Hepatocyte (in vitro differentiated cells): ENCODE results near the gene MAP4K3. TPM values are rescaled to one million over a fixed set of nuclear protein-coding genes. Genes with fewer than 3 reads are reported as not detected.

ENCODE experiments used
- DNase-seq: peaks from one replicate; pipeline ENCODE4 v3.0.0-alpha.2; 2016; ENCODE audit warnings: low spot score
- H2AFZ ChIP-seq: fragments of 200-600 bp; sonication (generic); 2 replicates; pipeline ENCODE4 v1.6.0; 2016; ENCODE audit warnings: antibody characterized with exemption, mild to moderate bottlenecking
- H3K27ac ChIP-seq: fragments of 200-600 bp; sonication (generic); 2 replicates; pipeline ENCODE4 v1.5.1; 2016; ENCODE audit warnings: mild to moderate bottlenecking
- H3K27me3 ChIP-seq: fragments of 200-600 bp; sonication (generic); 2 replicates; pipeline ENCODE4 v1.6.1; 2016
- H3K36me3 ChIP-seq: fragments of 200-600 bp; sonication (generic); replicated peaks from 2 replicates; pipeline ENCODE4 v1.5.1; 2016; ENCODE audit warnings: low read depth; ENCODE audit not compliant: insufficient read depth
- H3K4me1 ChIP-seq: fragments of 200-600 bp; sonication (generic); 2 replicates; pipeline ENCODE4 v1.5.1; 2016; ENCODE audit warnings: mild to moderate bottlenecking, moderate library complexity; ENCODE audit not compliant: insufficient read depth
- H3K4me2 ChIP-seq: fragments of 200-600 bp; sonication (generic); 2 replicates; pipeline ENCODE4 v1.6.0; 2016
- H3K4me3 ChIP-seq: fragments of 200-600 bp; sonication (generic); 2 replicates; pipeline ENCODE4 v1.5.1; 2016; ENCODE audit warnings: mild to moderate bottlenecking
- H3K79me2 ChIP-seq: fragments of 200-600 bp; sonication (generic); 2 replicates; pipeline ENCODE4 v1.6.0; 2017; ENCODE audit warnings: mild to moderate bottlenecking
- H3K9me2 ChIP-seq: fragments of 200-600 bp; sonication (generic); replicated peaks from 2 replicates; pipeline ENCODE4 v1.6.0; 2017; ENCODE audit warnings: mild to moderate bottlenecking; ENCODE audit not compliant: insufficient read depth
- H3K9me3 ChIP-seq: fragments of 200-600 bp; sonication (generic); 2 replicates; pipeline ENCODE4 v1.5.1; 2016; ENCODE audit warnings: low read depth, mild to moderate bottlenecking
- H4K20me1 ChIP-seq: fragments of 200-600 bp; sonication (generic); 2 replicates; pipeline ENCODE4 v1.6.0; 2016; ENCODE audit warnings: mild to moderate bottlenecking; ENCODE audit not compliant: insufficient read depth, poor library complexity, severe bottlenecking
- EZH2 ChIP-seq: fragments of 200-600 bp; sonication (generic); IDR thresholded peaks from 2 replicates; pipeline ENCODE4 v1.6.1; 2016; ENCODE audit warnings: antibody characterized with exemption, mild to moderate bottlenecking, borderline replicate concordance
- EZH2phosphoT487 ChIP-seq: fragments of 200-600 bp; sonication (generic); IDR thresholded peaks from one replicate; pipeline ENCODE4 v1.6.1; 2018; ENCODE audit warnings: antibody characterized with exemption, mild to moderate bottlenecking, low read depth, moderate library complexity; ENCODE audit not compliant: unreplicated experiment, severe bottlenecking
- WGBS: methylation state at CpG from one replicate; pipeline ENCODE4 v1.1.6; 2016; ENCODE audit warnings: low lambda C conversion rate; ENCODE audit errors: missing lambda C conversion rate; 5-methylcytosine and 5-hydroxymethylcytosine counted together
- polyA plus RNA-seq: library from polyadenylated mRNA; unstranded; fragments of >200 nt; fragmentation: Nextera tagmentation; extraction: Ambion mirVana; gene quantifications from 2 replicates; pipeline ENCODE4 v1.2.1, GENCODE V29; 2016
- total RNA-seq: library from RNA; depleted of rRNA; stranded (reverse); fragments of >200 nt; gene quantifications from 2 replicates; pipeline ENCODE4 v1.2.3, GENCODE V29; 2014
- TF ChIP-seq, protein P1 (sequence below): fragments of 200-600 bp; sonication (generic); IDR thresholded peaks from 2 replicates; pipeline ENCODE4 v1.5.1; 2016; ENCODE audit warnings: antibody characterized with exemption, mild to moderate bottlenecking; ENCODE audit not compliant: poor library complexity

The MAP4K3 gene
- total and polyA plus RNA-seq, 2 experiments from 2014 or later = 24.5 to 65.1 TPM

GRCh38 chr2:39394516-39394961 is 42.5 kb downstream of the MAP4K3 start:
- H3K4me3 ChIP-seq = no peak overlapping the region
- no peak for TF ChIP-seq EZH2
- TF ChIP-seq, protein P1, sequence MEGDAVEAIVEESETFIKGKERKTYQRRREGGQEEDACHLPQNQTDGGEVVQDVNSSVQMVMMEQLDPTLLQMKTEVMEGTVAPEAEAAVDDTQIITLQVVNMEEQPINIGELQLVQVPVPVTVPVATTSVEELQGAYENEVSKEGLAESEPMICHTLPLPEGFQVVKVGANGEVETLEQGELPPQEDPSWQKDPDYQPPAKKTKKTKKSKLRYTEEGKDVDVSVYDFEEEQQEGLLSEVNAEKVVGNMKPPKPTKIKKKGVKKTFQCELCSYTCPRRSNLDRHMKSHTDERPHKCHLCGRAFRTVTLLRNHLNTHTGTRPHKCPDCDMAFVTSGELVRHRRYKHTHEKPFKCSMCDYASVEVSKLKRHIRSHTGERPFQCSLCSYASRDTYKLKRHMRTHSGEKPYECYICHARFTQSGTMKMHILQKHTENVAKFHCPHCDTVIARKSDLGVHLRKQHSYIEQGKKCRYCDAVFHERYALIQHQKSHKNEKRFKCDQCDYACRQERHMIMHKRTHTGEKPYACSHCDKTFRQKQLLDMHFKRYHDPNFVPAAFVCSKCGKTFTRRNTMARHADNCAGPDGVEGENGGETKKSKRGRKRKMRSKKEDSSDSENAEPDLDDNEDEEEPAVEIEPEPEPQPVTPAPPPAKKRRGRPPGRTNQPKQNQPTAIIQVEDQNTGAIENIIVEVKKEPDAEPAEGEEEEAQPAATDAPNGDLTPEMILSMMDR = no peak
- no peak for TF ChIP-seq EZH2phosphoT487
- H3K9me2 ChIP-seq = no peaks in the 10 kb centered on the region
- no peaks in the 10 kb centered on the region for H3K9me3 ChIP-seq
- no peaks in the 10 kb centered on the region for H3K36me3 ChIP-seq
- H3K4me1 ChIP-seq = peaks cover 8% of the 10 kb centered on the region
- no peak overlapping the region for H2AFZ ChIP-seq
- H3K27me3 ChIP-seq = no peaks in the 10 kb centered on the region
- H3K27ac ChIP-seq = no peak overlapping the region
- H3K4me2 ChIP-seq = no peak overlapping the region
- DNase-seq = no peak
- 91% methylated on average over 5 of the region's 5 CpGs for WGBS
- H4K20me1 ChIP-seq = peaks cover 56% of the 10 kb centered on the region
- peaks cover 96% of the 10 kb centered on the region for H3K79me2 ChIP-seq

GRCh38 chr2:39392672-39393071 is 44.4 kb downstream of the MAP4K3 start:
- Histone ChIP-seq H3K4me2 (no peak overlapping the region), H3K4me3 (no peak overlapping the region), H3K27me3 (no peaks in the 10 kb centered on the region), H3K4me1 (peaks cover 3% of the 10 kb centered on the region), H3K27ac (no peak overlapping the region), H3K79me2 (peaks cover 96% of the 10 kb centered on the region), H3K9me2 (no peaks in the 10 kb centered on the region), H3K36me3 (no peaks in the 10 kb centered on the region), H4K20me1 (peaks cover 57% of the 10 kb centered on the region), H3K9me3 (no peaks in the 10 kb centered on the region), H2AFZ (no peak overlapping the region)
- TF ChIP-seq EZH2 (no peak), EZH2phosphoT487 (no peak)
- TF ChIP-seq, protein P1 = no peak
- WGBS = 75% methylated on average over 2 of the region's 2 CpGs
- DNase-seq = no peak

DNA sequence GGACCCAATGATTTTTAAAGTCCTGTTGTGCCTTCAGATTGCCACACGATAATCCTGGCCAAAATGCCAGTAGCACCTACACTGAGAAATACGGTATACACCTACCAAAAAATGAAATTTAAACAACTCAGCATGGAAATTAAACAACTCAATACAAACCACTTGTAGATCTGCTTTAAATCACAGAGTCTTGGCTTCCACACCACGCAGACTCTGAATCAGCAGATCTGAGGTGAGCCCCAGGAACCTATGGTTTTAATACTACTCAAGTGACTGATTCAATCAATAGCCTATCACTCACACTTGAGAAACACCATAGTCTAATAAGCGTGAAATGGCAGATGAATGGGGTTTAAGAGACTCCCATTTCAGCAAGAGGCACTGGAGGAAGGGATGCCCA is 46.9 kb downstream of the MAP4K3 start:
- WGBS = 75% methylated on average over 4 of the region's 4 CpGs
- H3K4me1 ChIP-seq = no peaks in the 10 kb centered on the region
- no peak for DNase-seq
- peaks cover 96% of the 10 kb centered on the region for H3K79me2 ChIP-seq
- H3K27ac ChIP-seq = no peak overlapping the region
- H3K27me3 ChIP-seq = no peaks in the 10 kb centered on the region
- no peak overlapping the region for H3K4me2 ChIP-seq
- H3K9me3 ChIP-seq = no peaks in the 10 kb centered on the region
- TF ChIP-seq, protein P1 = no peak
- TF ChIP-seq EZH2 = no peak
- no peak for TF ChIP-seq EZH2phosphoT487
- H3K9me2 ChIP-seq = no peaks in the 10 kb centered on the region
- no peak overlapping the region for H3K4me3 ChIP-seq
- no peak overlapping the region for H2AFZ ChIP-seq
- peaks cover 44% of the 10 kb centered on the region for H4K20me1 ChIP-seq
- no peaks in the 10 kb centered on the region for H3K36me3 ChIP-seq

DNA sequence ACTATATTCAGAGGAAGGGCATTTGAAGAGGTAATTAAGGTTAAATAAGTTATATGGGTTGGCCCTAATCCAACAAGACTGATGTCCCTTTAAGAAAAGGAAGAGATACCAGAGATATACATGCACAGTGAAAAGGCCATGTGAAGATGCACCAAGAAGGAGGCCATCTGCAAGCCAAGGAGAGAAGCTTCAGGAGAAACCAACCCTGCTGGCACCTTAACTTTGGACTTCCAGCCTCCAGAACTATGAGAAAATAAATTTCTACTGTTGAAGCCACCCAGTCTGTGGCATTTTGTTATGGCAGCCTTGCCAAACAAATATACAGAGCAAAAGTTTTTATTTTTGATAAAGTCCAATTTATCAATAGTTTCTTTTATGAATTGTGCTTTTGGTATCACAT is 51.0 kb downstream of the MAP4K3 start:
- Histone ChIP-seq H4K20me1 (peaks cover 32% of the 10 kb centered on the region), H3K36me3 (no peaks in the 10 kb centered on the region)

More for the DNA sequence above, 51.0 kb downstream of the MAP4K3 start:
- H2AFZ ChIP-seq = no peak overlapping the region
- H3K9me3 ChIP-seq = no peaks in the 10 kb centered on the region
- no peaks in the 10 kb centered on the region for H3K27me3 ChIP-seq
- no peak for DNase-seq
- H3K9me2 ChIP-seq = no peaks in the 10 kb centered on the region
- no peak overlapping the region for H3K4me3 ChIP-seq
- H3K4me1 ChIP-seq = peaks cover 4% of the 10 kb centered on the region
- TF ChIP-seq EZH2 = no peak
- TF ChIP-seq, protein P1 = no peak
- TF ChIP-seq EZH2phosphoT487 = no peak
- H3K4me2 ChIP-seq = no peak overlapping the region
- H3K79me2 ChIP-seq = peaks cover 99% of the 10 kb centered on the region
- H3K27ac ChIP-seq = no peak overlapping the region
